GM21367 (cell line): ENCODE measurements around the gene MAP4K2.
A peak's percentile ranks its signal among the peaks of the same experiment; 100 is the strongest.

Experiments
- ATAC-seq: cut with Tn5 transposase; IDR thresholded peaks from one replicate; pipeline ENCODE4 v1.9.1; 2021; ENCODE audit not compliant: unreplicated experiment

The MAP4K2 gene

GRCh38 chr11:64793271-64794160, 9.5 kb downstream of the MAP4K2 start:
- ATAC-seq: no peak

GRCh38 chr11:64792482-64792881, 10.5 kb downstream of the MAP4K2 start:
- ATAC-seq: no peak

- ATAC-seq: no peak
These were observed 11.2 kb downstream of the MAP4K2 start for GRCh38 chr11:64791781-64792291.

DNA sequence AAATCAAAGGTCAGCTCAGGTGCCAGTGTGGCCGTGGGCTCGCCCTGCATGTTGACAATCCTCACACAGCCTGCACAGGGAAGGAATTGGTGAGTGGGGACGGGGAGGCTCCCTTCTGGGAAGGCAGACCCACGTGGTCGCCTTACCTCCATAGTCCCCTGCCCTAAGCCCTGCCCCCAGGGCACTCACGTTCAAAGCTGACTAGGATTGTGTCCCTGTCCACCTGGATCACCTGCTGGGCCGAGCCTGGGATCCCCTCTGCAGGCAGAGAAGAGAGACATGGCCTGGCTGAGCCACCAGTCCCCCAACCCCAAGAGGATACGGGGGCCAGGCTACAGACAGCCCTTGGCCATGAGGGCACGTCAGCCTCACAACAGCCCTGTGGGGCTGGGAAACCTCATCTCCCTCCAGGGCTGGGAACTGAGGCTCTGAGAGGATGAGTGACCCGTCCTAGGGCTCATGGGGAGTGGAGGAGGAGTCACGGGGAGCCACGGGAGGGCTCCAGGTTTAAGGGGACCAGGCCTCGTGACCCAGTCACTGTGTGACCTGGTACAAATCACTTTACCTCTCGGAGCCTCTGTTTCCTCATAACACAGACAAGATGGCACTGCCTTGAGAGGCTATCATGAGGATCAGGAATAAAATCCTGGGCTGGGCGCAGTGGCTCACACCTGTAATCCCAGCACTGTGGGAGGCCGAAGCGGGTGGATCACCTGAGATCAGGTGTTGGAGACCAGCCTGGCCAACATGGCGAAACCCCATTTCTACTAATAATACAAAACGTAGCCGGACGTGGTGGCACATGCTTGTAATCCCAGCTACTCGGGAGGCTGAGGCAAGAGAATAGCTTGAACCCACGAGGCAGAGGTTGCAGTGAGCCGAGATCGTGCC, 12.6 kb downstream of the MAP4K2 start:
- ATAC-seq: no peak

DNA sequence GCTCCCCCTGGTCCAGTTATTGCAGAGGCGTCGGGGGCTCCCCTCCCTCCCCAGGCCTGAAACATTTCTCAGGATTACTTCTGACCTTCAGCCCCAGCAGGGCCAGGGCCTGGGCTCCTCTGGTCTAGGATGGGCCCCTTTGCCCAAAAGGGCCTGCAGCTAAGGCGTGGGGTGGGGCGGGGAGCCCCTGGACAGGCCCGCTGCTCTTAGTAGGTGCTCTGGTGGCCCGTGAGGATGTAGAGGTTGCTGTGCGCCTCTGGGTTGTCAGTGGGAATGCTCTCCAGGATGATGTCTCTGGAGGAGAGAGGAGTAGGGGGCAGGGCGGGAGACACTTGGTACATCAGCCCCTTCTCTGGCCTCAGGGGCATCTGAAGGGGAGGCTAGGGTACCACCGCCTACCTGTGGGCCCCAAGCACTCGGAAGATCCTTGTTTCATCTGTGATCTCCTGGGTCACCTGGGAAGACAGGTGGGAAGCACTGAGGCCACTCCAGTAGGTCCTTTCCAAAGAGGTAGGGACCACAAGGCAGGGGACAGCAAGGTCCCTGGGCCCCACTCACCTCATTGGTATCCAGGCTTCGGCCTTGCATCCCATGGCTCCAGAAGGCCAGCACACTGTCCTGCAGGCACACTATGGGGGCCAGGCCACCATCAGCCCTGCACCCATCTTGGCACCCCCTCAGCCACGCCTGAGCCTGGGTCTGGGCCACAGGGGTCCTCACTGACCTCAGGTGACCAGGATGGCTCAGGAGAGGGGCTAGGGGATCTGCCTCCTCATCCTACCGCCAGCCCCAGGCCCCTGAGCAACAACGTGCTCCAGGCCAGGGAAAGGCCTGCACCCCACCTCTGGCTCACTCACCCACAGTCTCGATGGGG, 13.4 kb downstream of the MAP4K2 start:
- ATAC-seq: no peak

GRCh38 chr11:64788321-64789215, 14.4 kb downstream of the MAP4K2 start:
- no peak for ATAC-seq

DNA sequence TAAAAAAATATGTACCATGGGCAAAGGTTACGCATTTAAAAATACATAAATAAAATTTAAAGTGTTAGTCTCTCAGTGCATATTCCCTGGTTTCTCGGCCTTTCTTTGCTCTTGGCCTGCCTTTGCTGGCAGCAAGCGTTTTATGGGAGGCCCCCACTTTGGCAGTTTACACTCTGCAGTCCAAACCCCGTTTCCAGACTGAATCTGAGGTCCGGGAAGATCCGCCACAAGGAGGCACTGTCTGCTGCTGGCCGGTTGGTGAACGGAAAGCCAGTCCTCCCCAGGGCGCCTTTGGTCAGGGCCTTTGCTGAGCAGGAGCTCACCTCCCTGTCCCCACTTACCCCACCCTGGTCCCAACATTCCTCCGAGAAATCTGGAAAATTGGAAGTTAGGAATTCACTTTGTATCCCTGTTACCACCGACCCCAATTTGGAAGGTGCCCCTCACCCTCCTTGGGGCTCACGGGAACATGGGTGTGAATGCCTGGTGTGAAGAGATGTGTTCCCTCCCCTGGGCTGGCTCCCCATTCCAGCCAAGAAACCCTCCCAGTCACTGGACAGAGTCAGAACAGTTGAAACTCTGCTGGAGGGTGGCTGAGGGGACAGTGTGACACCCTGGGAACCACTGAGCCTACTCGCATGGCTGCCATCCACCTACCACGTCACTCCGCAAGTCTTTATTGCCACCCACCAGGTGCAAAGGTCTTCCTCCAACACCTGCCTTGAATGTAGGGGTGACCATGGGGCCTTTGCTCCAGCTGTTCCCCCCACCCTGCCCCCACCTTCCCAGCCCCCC, 15.3 kb downstream of the MAP4K2 start:
- no peak for ATAC-seq

- no peak for ATAC-seq
These were observed 16.7 kb downstream of the MAP4K2 start for GRCh38 chr11:64786308-64786707.

- no peak for ATAC-seq
These were observed 18.0 kb downstream of the MAP4K2 start for GRCh38 chr11:64784813-64785581.

DNA sequence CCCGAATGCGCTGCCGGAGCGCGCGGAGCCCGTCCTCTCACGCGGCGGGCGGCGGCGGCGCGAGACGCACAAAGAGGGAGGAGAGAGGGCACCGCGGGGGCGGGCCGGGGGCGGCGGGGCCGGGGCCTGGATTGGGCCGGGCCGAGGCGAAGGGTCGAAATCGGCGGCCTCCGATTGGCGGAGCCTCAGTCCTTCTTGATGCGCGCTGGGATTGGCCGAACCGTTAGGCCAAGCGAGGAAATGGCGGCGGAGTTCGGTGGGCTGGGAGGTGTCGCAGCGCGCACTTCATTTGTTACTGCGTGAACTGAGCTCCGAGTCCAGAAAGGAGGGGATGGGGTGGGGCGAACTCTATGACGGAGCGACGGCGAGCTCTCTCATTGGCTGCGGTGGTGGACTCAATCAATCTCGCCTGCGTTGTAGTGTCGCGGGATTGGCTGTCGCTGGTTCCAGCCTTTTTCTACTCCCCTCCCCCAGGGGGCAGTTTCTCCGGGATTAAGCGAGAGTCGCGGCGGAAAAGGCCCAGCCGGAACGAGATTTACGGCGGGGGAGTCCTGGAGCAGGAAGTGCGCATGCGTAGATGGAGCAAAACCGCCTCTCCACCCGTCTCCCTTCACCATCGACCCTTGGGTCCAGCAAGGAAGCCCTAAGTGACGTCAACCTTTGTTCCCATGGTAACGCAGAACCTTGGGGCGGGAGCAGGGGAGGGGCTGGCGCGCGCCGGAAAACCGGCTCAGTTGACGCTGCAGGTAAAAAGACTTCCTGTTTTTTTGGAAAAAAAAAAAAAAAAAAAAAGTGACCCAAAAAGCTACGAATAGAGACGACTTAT, 24.3 kb downstream of the MAP4K2 start, which contains the start of gene SF1:
SF1 (minus strand) TSS at position 70 of the 826 bp plus-strand sequence. CDS start 150 bp downstream, outside the sequence.
- ATAC-seq: peak; percentile 69

DNA sequence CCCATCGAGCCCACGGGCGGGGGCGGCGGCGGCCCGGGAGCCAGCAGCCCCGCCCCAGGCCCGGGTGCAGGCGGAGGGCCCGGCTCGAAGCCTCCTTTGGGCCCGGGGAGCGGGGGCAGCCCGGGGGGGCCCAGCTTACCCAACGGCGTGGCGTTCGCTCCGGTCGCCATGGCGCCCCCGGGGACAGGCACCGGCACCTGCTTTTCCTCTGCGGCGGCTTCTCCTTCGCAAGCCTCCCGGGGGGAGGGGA, 24.9 kb downstream of the MAP4K2 start:
- no peak for ATAC-seq

DNA sequence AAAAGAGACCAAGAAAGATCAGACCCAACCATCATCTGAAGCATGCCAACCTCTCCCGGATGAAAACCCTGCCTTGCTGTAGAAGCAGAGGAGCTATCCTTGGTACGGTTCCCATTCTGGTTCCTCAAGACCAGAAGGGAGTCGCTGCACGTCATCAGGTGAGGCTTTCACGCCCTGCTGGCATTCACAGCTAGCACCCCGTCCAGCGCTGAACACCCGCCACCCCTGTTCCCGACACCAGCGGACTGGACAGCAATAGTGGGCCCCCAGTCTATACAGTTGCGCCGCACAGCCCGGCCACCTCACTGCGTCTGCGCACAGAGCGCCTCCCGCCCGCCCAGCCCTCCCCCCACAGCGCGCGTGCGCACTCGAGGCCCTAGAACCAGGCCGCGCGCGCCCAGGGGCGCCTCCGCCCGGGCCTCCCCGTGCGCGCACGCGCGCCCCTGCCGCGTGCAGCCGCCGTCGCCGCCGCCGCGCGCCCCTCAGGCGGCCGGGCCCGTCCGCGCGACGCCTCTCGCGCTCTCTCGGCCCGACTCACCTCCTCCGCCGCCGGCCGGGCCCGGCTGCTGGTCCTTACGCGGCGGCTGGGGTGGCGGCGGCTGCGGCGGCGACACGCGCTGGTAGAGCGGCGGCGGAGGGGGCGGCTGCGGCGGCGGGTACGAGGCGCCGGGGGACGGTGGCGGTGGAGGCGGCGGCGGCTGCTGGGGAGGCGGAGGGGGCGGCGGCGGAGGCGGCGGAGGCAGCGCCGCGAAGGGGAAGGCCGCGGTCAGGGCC, 25.4 kb downstream of the MAP4K2 start:
- ATAC-seq: no peak

DNA sequence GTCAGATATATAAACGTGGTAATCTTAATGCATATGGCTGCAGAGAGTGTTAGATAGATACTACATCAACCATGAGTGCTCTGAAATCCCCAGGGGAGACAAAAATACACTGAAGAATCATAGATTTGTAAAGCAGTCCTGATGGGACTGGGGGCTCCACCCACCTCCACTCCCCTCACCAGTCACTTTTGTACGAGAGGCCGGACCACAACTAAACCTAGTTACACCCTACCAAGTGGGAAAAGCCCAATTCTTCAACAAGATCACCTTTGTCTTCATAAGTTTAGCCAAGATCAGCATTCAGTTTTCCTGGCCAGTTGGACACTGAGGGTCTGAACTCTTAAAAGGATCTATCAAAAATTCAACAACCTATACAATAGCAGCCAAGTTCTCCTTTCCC, 26.1 kb downstream of the MAP4K2 start:
- no peak for ATAC-seq

- ATAC-seq: no peak
These were observed 26.6 kb downstream of the MAP4K2 start for GRCh38 chr11:64776425-64776824.

DNA sequence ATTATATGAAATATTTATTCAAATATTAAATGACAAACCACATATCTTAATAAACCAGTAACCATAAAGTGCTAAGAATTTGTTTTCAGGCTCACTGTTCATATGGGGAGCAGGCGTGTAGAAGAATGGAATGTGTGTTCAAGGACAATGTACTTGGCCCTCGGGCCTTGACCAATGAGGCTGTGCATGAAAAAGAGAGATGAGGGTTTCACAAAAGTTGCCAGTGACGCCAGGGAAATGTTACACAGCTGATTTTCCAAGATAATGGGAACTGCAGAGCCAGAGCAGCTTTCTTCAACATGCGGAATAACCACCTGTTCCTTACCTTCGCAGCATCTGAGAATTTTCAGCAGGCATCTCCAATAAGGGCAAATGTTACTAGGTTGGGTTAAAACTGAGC, 28.9 kb downstream of the MAP4K2 start:
- ATAC-seq: no peak

- no peak for ATAC-seq
These were observed 30.6 kb downstream of the MAP4K2 start for GRCh38 chr11:64772303-64773018.
